Mesothelial cell of epicardium (in vitro differentiated cells): Measurements from ENCODE around the gene PPP2R5D. TPM values are rescaled to one million over a fixed set of nuclear protein-coding genes. Genes with fewer than 3 reads are reported as not detected.

ENCODE experiments used
- DNase-seq, 2 experiments: peaks; one replicate each; pipeline ENCODE4 v3.0.0; 2021; ENCODE audit warnings: low spot score in 2 of 2; ENCODE audit not compliant: unreplicated experiment in 2 of 2
- H3K27ac Mint-ChIP-seq: 2 replicates; pipeline ENCODE4 v1.8.0; 2021; ENCODE audit warnings: mixed read lengths
- H3K27me3 Mint-ChIP-seq: 2 replicates; pipeline ENCODE4 v1.8.0; 2021; ENCODE audit warnings: low read depth, mixed read lengths
- H3K36me3 Mint-ChIP-seq: 2 replicates; pipeline ENCODE4 v1.8.0; 2021; ENCODE audit warnings: mixed read lengths
- H3K4me1 Mint-ChIP-seq: 2 replicates; pipeline ENCODE4 v1.8.0; 2021; ENCODE audit warnings: mixed read lengths
- H3K4me3 Mint-ChIP-seq: 2 replicates; pipeline ENCODE4 v1.8.0; 2021; ENCODE audit warnings: mild to moderate bottlenecking, moderate library complexity, mixed read lengths
- H3K9me3 Mint-ChIP-seq: 2 replicates; pipeline ENCODE4 v1.8.0; 2021; ENCODE audit warnings: mixed read lengths
- CTCF ChIP-seq: fragments of 200-600 bp; sonication (generic); IDR thresholded peaks from one replicate; pipeline ENCODE4 v1.5.0; 2021; ENCODE audit warnings: antibody characterized with exemption; ENCODE audit not compliant: unreplicated experiment
- total RNA-seq: library from RNA; stranded (reverse); gene quantifications from 3 replicates; pipeline ENCODE4 v1.2.1, GENCODE V29; 2021

Gene PPP2R5D
- total RNA-seq, 1 donor from 2014 or later: 46.2 TPM

DNA sequence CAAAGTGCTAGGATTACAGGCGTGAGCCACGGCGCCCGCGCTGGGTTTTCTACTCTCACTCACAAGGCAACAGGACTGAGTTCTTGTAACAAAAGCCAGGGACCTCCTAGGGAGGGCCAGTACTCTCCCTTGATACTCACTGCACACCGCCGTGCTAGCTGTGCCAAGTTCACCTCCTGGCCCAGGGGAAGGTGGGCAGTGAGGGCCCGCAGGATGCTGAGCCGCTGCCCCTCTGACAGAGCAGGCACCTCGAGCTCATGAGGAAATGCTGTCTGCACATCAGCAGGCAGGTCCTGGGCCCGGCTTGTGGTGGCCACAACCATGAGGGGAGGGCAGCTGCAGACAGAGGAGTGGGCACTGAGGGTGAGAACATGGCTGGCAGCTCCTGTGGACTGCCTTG lies 17.1 kb upstream of the PPP2R5D start:
- DNase-seq: no peak
- Mint-ChIP-seq H3K27ac (no peak overlapping the region), H3K27me3 (peaks cover 3% of the 10 kb centered on the region), H3K36me3 (peaks cover 19% of the 10 kb centered on the region), H3K4me1 (no peaks in the 10 kb centered on the region), H3K4me3 (no peak overlapping the region), H3K9me3 (no peaks in the 10 kb centered on the region)
- TF ChIP-seq CTCF: no peak

DNA sequence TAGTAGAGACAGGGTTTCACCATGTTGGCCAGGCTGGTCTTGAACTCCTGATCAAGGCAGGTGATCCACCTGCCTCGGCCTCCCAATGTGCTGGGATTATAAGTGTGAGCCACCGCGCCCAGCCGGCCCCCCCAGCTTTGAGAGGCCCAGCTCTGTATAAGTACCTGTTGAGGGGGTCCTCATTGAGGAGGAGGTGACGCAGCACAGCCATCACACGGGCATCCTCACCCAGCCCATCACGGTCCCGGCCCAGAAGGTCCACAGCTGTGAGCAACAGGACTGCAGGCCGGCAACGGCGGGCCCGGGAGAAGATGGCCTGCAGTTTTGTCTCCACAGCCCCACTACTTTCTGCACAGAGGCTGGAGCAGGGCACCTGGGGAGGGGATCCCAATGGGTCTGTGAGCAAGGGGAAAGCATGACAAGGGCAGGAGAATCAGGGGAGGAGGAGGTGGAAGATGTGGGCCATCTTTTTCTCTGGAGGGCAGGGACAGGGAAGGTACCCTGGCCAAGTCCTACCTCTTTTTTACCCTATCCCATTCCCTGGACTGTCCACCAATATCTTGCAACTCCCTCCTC lies 16.2 kb upstream of the PPP2R5D start:
- no peaks in the 10 kb centered on the region for H3K4me1 Mint-ChIP-seq
- H3K36me3 Mint-ChIP-seq: peaks cover 11% of the 10 kb centered on the region
- H3K4me3 Mint-ChIP-seq: no peak overlapping the region
- H3K27me3 Mint-ChIP-seq: no peaks in the 10 kb centered on the region
- no peak for TF ChIP-seq CTCF
- no peaks in the 10 kb centered on the region for H3K9me3 Mint-ChIP-seq
- H3K27ac Mint-ChIP-seq: no peak overlapping the region
- no peak for DNase-seq

DNA sequence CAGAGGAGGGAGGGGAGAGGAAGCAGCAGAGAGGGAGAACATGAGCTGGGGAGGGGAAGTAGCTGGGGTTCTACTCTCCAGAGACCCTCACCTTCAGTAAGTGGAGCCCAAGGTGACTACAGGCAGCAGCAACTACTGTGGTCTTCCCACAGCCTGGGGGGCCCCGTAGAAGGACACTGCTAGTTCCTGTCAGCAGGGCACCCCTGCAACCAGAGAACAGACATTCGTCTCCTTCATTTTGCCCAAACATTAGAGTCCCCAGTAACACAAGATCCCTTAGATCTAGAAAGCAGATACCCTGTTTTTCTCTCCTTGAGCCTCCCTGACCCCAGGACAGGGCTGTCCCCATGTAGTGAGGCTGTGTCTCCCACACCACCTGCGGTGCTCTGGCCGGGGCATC lies 15.6 kb upstream of the PPP2R5D start:
- Mint-ChIP-seq H3K4me1 (no peaks in the 10 kb centered on the region), H3K27me3 (no peaks in the 10 kb centered on the region), H3K36me3 (peaks cover 12% of the 10 kb centered on the region), H3K27ac (no peak overlapping the region), H3K9me3 (no peaks in the 10 kb centered on the region), H3K4me3 (no peak overlapping the region)
- no peak for TF ChIP-seq CTCF
- DNase-seq: no peak

DNA sequence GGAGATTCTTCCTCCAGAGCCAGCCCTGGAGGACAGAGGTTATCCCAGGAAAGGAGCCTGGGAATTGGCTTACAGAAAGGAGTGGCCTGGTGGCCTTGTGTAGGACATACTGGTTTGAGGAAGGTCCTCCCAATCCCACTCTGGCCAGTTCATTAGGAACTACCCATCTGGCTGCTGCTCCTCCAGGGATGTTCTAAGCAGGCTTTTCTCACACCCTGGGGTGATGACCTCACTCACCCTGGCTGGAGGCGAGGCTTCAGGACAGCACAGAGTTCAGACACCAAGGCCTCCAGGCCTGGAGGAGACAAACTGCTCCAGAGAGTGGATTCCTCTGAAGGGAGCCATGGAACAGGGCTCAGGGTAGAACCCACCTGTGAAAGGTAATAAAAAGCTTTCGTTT lies 14.9 kb upstream of the PPP2R5D start:
- H3K4me3 Mint-ChIP-seq: no peak overlapping the region
- DNase-seq: no peak
- no peaks in the 10 kb centered on the region for H3K9me3 Mint-ChIP-seq
- peaks cover 12% of the 10 kb centered on the region for H3K36me3 Mint-ChIP-seq
- H3K27ac Mint-ChIP-seq: no peak overlapping the region
- H3K4me1 Mint-ChIP-seq: no peaks in the 10 kb centered on the region
- H3K27me3 Mint-ChIP-seq: no peaks in the 10 kb centered on the region
- no peak for TF ChIP-seq CTCF

- Mint-ChIP-seq H3K4me3 (no peak overlapping the region), H3K27ac (no peak overlapping the region), H3K27me3 (no peaks in the 10 kb centered on the region), H3K9me3 (no peaks in the 10 kb centered on the region), H3K36me3 (peaks cover 10% of the 10 kb centered on the region), H3K4me1 (no peaks in the 10 kb centered on the region)
- DNase-seq: no peak
- TF ChIP-seq CTCF: no peak
Measured at GRCh38 chr6:42969934-42970333, 14.4 kb upstream of the PPP2R5D start.
